Liver (tissue), 9 donors: Measurements from ENCODE around the gene MCF2L2. TPM values are rescaled to one million over a fixed set of nuclear protein-coding genes. Genes with fewer than 3 reads are reported as not detected.

ENCODE experiments used
- DNase-seq: peaks from one replicate; pipeline ENCODE4 v3.0.0-alpha.2; 2017; ENCODE audit warnings: low spot score
- H3K27ac ChIP-seq, 2 donors: one replicate each; pipeline ENCODE4 v1.7.0; 2013; ENCODE audit warnings: inconsistent platforms in 2 of 2, low read length in 2 of 2, control low read depth in 1 of 2, low read depth in 1 of 2, mild to moderate bottlenecking in 1 of 2
- H3K27me3 ChIP-seq, 4 donors: one replicate each; pipeline versions ENCODE4 v1.6.1 to v1.7.0; 2013; ENCODE audit warnings: low read length in 3 of 4, inconsistent platforms in 1 of 4, mild to moderate bottlenecking in 1 of 4, moderate library complexity in 1 of 4; ENCODE audit not compliant: control insufficient read depth in 4 of 4, insufficient read depth in 4 of 4
- H3K36me3 ChIP-seq, 4 donors: one replicate each; pipeline versions ENCODE4 v1.6.1 to v1.7.0; 2013; ENCODE audit warnings: low read length in 3 of 4, mild to moderate bottlenecking in 3 of 4, low read depth in 1 of 4, moderate library complexity in 1 of 4; ENCODE audit not compliant: control insufficient read depth in 4 of 4, insufficient read depth in 3 of 4
- H3K4me1 ChIP-seq, 4 donors: one replicate each; pipeline versions ENCODE4 v1.6.1 to v1.7.0; 2013; ENCODE audit warnings: low read length in 3 of 4, mild to moderate bottlenecking in 3 of 4, moderate library complexity in 1 of 4; ENCODE audit not compliant: control insufficient read depth in 4 of 4, insufficient read depth in 4 of 4
- H3K4me3 ChIP-seq, 3 donors: one replicate each; pipeline versions ENCODE4 v1.6.1 to v1.7.0; 2013; ENCODE audit warnings: low read length in 3 of 3, control low read depth in 1 of 3, low read depth in 1 of 3, mild to moderate bottlenecking in 1 of 3
- H3K9ac ChIP-seq, 2 donors: one replicate each; pipeline ENCODE4 v1.7.0; 2013; ENCODE audit warnings: low read length in 2 of 2, mild to moderate bottlenecking in 2 of 2, moderate library complexity in 2 of 2, control low read depth in 1 of 2, low read depth in 1 of 2
- H3K9me3 ChIP-seq, 4 donors: one replicate each; pipeline versions ENCODE4 v1.6.1 to v1.7.0; 2013; ENCODE audit warnings: low read length in 3 of 4; ENCODE audit not compliant: control insufficient read depth in 4 of 4
- ATF3 ChIP-seq: IDR thresholded peaks from 2 replicates; pipeline ENCODE4 v1.6.1; 2016; ENCODE audit warnings: antibody characterized with exemption
- CTCF ChIP-seq: fragments of 150-350 bp; IDR thresholded peaks from 2 replicates; pipeline ENCODE4 v1.5.1; 2017; ENCODE audit warnings: improper control_type of control experiment, low read depth, low read length; ENCODE audit not compliant: missing input control
- EGR1 ChIP-seq, 2 donors: IDR thresholded peaks; 2 replicates each; pipeline ENCODE4 v1.6.1; 2016 to 2018; ENCODE audit warnings: antibody characterized with exemption in 2 of 2, low read depth in 2 of 2
- FOXA1 ChIP-seq: IDR thresholded peaks from 2 replicates; pipeline ENCODE4 v1.6.1; 2016; ENCODE audit warnings: antibody characterized with exemption
- FOXA2 ChIP-seq: IDR thresholded peaks from 2 replicates; pipeline ENCODE4 v1.6.1; 2016; ENCODE audit warnings: antibody characterized with exemption
- GABPA ChIP-seq, 2 donors: IDR thresholded peaks in 1 of 2; conservative IDR thresholded peaks in 1 of 2; 2 replicates each; pipeline ENCODE4 v1.6.1; 2016; ENCODE audit warnings: antibody characterized with exemption in 2 of 2, mild to moderate bottlenecking in 1 of 2, moderate library complexity in 1 of 2
- HNF4A ChIP-seq, 2 donors: conservative IDR thresholded peaks; 2 replicates each; pipeline ENCODE4 v1.6.1; 2016; ENCODE audit warnings: antibody characterized with exemption in 2 of 2, mild to moderate bottlenecking in 2 of 2
- HNF4G ChIP-seq: IDR thresholded peaks from 2 replicates; pipeline ENCODE4 v1.6.1; 2016; ENCODE audit warnings: antibody characterized with exemption
- JUND ChIP-seq, 2 donors: IDR thresholded peaks; 2 replicates each; pipeline ENCODE4 v1.6.1; 2016; ENCODE audit warnings: antibody characterized with exemption in 2 of 2
- MAX ChIP-seq: IDR thresholded peaks from 2 replicates; pipeline ENCODE4 v1.6.1; 2016; ENCODE audit warnings: antibody characterized with exemption
- NR2F2 ChIP-seq: IDR thresholded peaks from 2 replicates; pipeline ENCODE4 v1.6.1; 2016; ENCODE audit warnings: antibody characterized with exemption
- RAD21 ChIP-seq, 2 donors: IDR thresholded peaks; 2 replicates each; pipeline ENCODE4 v1.6.1; 2016; ENCODE audit warnings: antibody characterized with exemption in 2 of 2, mild to moderate bottlenecking in 2 of 2
- REST ChIP-seq: IDR thresholded peaks from 2 replicates; pipeline ENCODE4 v1.6.1; 2016; ENCODE audit warnings: antibody characterized with exemption, mild to moderate bottlenecking
- RXRA ChIP-seq, 2 donors: IDR thresholded peaks; 2 replicates each; pipeline ENCODE4 v1.6.1; 2017 to 2018; ENCODE audit warnings: antibody characterized with exemption in 2 of 2, mild to moderate bottlenecking in 1 of 2
- TAF1 ChIP-seq: conservative IDR thresholded peaks from 2 replicates; pipeline ENCODE4 v1.6.1; 2016; ENCODE audit warnings: antibody characterized with exemption, mild to moderate bottlenecking
- YY1 ChIP-seq: IDR thresholded peaks from 2 replicates; pipeline ENCODE4 v1.6.1; 2016; ENCODE audit warnings: antibody characterized with exemption, mild to moderate bottlenecking
- ZBTB33 ChIP-seq: IDR thresholded peaks from 2 replicates; pipeline ENCODE4 v1.6.1; 2016; ENCODE audit warnings: antibody characterized with exemption
- WGBS: extraction: QIAGEN DNeasy Blood & Tissue Kit; methylation state at CpG from one replicate; pipeline ENCODE4 v1.1.7; 2013; 5-methylcytosine and 5-hydroxymethylcytosine counted together
- polyA plus RNA-seq, 2 donors: library from polyadenylated mRNA; stranded (reverse) in 1 of 2; unstranded in 1 of 2; fragments of 200-250 nt in 1 of 2; fragments of >200 nt in 1 of 2; fragmentation: Nextera tagmentation in 1 of 2; extraction: Ambion mirVana in 1 of 2; gene quantifications; one replicate each; pipeline versions ENCODE4 v1.2.1 to v1.2.3, GENCODE V29; 2013 to 2015
- total RNA-seq, 2 donors: library from RNA; depleted of rRNA; stranded (reverse); fragments of >200 nt; gene quantifications; one replicate each; pipeline ENCODE4 v1.2.3, GENCODE V29; 2014
- donor health status: healthy.
- donor health status: healthy.
- donor health status: healthy.
- donor health status: healthy.
- donor health status: healthy.

MCF2L2 gene
- total and polyA plus RNA-seq, 4 donors = 0.02 to 0.47 (median 0.17) TPM; not detected in 1

GRCh38 chr3:183300996-183301562 is 127.3 kb downstream of the MCF2L2 start (continued):
- TF ChIP-seq RAD21 (IDR thresholded peaks at IDR 0.05) (no peak), HNF4A (conservative IDR thresholded peaks at IDR 0.05) (no peak), MAX (no peak)

GRCh38 chr3:183299976-183300375 is 128.4 kb downstream of the MCF2L2 start:
- DNase-seq = no peak
- WGBS = 96% methylated on average over 4 of the region's 4 CpGs
- Histone ChIP-seq H3K9me3 (no peaks in the 10 kb centered on the region), H3K36me3 (no peaks in the 10 kb centered on the region), H3K27me3 (no peaks in the 10 kb centered on the region), H3K4me1 (peaks cover 0 to 3% (median 0%) of the 10 kb centered on the region in 4 donors), H3K9ac (no peak overlapping the region), H3K27ac (no peak overlapping the region), H3K4me3 (no peak overlapping the region)
- TF ChIP-seq RAD21 (IDR thresholded peaks at IDR 0.05) (no peak), REST (no peak), HNF4G (no peak), YY1 (no peak), GABPA (IDR thresholded peaks at IDR 0.05 in 1 of 2, conservative IDR thresholded peaks at IDR 0.05 in 1 of 2) (no peak), HNF4A (conservative IDR thresholded peaks at IDR 0.05) (no peak)

GRCh38 chr3:183298701-183299153 is 129.7 kb downstream of the MCF2L2 start:
- Histone ChIP-seq H3K4me1 (peaks cover 0 to 3% (median 0%) of the 10 kb centered on the region in 4 donors), H3K4me3 (no peak overlapping the region), H3K9ac (no peak overlapping the region), H3K9me3 (no peaks in the 10 kb centered on the region), H3K27me3 (no peaks in the 10 kb centered on the region), H3K27ac (no peak overlapping the region), H3K36me3 (no peaks in the 10 kb centered on the region)
- TF ChIP-seq ZBTB33 = no peak
- TF ChIP-seq FOXA1 = no peak
- no peak for TF ChIP-seq RXRA (IDR thresholded peaks at IDR 0.05)
- TF ChIP-seq ATF3 = no peak
- TF ChIP-seq EGR1 (IDR thresholded peaks at IDR 0.05; ENCODE audit: low read depth in 2 of 2) = no peak
- no peak for TF ChIP-seq NR2F2
- TF ChIP-seq CTCF = no peak
- no peak for TF ChIP-seq RAD21 (IDR thresholded peaks at IDR 0.05)
- TF ChIP-seq TAF1 = no peak
- no peak for TF ChIP-seq GABPA (IDR thresholded peaks at IDR 0.05 in 1 of 2, conservative IDR thresholded peaks at IDR 0.05 in 1 of 2)
- TF ChIP-seq REST = no peak
- no peak for TF ChIP-seq FOXA2
- TF ChIP-seq JUND (IDR thresholded peaks at IDR 0.05) = no peak
- DNase-seq = no peak
- WGBS = 84% methylated on average over 5 of the region's 5 CpGs
